Measurements from ENCODE around the gene TIMM50.
A peak's percentile ranks its signal among the peaks of the same experiment; 100 is the strongest.

TIMM50 gene

DNA sequence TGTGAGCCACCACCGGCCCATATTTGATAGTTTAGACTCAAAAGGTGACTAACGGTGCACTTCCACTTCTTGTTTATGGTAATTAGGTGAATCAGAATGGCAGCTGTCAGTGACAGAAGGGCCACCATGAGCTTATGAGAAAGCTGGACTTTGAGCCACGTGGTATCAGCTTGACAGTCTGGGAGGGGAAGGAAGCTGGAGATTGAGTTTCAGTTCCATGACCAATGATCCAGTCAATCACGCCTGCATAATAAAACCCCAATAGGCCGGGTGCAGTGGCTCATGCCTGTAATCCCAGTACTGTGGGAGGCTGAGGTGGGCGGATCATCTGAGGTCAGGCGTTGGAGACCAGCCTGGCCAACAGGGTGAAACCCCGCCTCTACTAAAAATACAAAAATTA is 43.9 kb downstream of the TIMM50 start:
- H3K4me3 ChIP-seq (ENCODE audit: low read depth, low read length), result no peak overlapping the region

GRCh38 chr19:39525205-39525604 is 44.6 kb downstream of the TIMM50 start:
- H3K4me3 ChIP-seq (ENCODE audit: low read depth, low read length), result no peak overlapping the region

DNA sequence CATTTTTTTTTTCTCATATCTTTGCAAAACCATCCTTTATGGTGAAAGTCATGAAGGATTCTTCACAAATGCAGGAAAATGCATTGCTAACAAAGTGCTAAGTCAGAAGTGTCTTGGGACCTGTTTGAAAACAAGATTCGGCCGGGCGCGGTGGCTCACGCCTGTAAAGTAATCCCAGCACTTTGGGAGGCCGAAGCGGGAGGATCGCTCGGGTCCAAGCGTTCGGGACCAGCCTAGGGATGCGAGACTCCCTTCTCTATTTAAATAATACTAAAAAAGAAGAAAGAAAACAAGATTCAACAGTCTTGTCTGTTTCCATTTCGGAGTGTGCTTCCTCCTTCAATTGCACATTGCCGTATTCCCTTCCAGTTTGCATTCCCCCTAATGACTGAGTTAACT is 51.2 kb downstream of the TIMM50 start:
- H3K4me3 ChIP-seq (ENCODE audit: low read depth, low read length), result peak overlapping the region; percentile 90

GRCh38 chr19:39532233-39533002 is 51.8 kb downstream of the TIMM50 start, which contains the start of gene EID2B:
TSS of gene EID2B (minus strand) at chr19:39532852. CDS start at chr19:39532802, 50 bp downstream.
- peak within 1 kb of the TSS; percentile 90 for H3K4me3 ChIP-seq (ENCODE audit: low read depth, low read length)

DNA sequence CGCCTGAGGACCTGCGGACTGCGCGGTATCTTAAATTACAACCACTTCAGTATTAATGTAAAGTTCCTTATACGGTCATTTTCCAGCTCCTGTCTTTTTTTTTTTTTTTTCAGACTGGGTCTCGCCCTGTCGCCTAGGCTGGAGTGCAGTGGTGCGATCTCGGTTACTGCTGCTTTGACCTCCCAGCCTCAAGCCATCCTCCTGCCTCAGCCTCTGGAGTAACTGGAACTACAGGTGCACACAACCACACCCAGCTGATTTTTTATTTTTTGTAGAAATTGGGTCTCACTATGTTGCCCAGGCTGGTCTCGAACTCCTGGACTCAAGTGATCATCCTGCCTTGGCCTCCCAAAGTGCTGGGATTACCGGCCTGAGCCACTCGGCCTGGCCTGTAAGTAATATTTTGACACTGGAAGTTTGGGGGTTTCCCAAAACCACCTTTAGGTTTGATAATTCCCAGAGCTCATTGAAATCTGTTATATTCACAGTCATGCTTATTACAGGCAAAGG is 52.4 kb downstream of the TIMM50 start:
- H3K4me3 ChIP-seq (ENCODE audit: low read depth, low read length), result no peak overlapping the region

- no peak overlapping the region for H3K4me3 ChIP-seq (ENCODE audit: low read depth, low read length)
Measured at GRCh38 chr19:39533791-39534190, 53.2 kb downstream of the TIMM50 start.

DNA sequence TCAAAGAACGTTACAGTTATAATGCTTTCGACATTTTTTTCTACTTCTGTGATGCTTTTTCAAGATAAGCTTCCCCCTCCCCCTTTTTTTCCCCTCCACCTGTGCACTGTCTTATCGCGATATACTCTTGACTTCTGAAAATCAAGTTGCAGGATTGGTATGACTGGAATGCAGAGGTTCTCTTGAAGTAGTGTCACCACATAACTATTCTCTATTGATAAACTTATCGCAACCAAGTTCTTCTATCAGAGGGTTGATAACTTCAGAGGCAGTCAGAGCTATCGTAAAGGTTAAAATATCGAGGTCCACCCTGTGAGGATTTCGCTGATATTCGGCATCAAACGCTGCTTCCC is 58.5 kb downstream of the TIMM50 start:
- H3K4me3 ChIP-seq (ENCODE audit: low read depth, low read length), result peak overlapping the region; percentile 87

- peak within 1 kb of the TSS; percentile 87 for H3K4me3 ChIP-seq (ENCODE audit: low read depth, low read length)
Measured at GRCh38 chr19:39539518-39540332, 59.1 kb downstream of the TIMM50 start, which contains the start of gene EID2. TSS of gene EID2 (minus strand) at chr19:39540161. CDS start at chr19:39540079, 82 bp downstream.

DNA sequence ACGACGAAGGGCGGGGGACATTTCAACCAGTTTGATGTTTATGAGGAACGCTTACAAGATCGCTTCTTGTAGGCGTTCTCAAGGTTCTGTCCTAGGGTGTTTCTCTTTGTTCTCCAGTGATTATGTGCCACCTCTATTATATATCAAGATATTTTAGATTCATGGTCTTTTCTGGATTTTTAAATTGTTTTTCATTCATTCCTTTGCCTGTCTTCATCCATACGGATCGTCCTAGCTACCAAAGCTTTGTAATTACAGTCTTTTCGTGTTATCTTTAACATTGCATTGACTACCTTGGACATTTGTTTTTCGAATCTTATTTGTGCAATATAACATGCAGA is 59.7 kb downstream of the TIMM50 start:
- no peak overlapping the region for H3K4me3 ChIP-seq (ENCODE audit: low read depth, low read length)
